DND-41 (cell line): Measurements from ENCODE around the gene DEFB119.

Experiments used
- CTCF ChIP-seq: IDR thresholded peaks from 2 replicates; pipeline ENCODE4 v1.5.1; 2012; ENCODE audit warnings: borderline replicate concordance, low read length, moderate library complexity, mild to moderate bottlenecking; ENCODE audit not compliant: poor library complexity, severe bottlenecking; ENCODE audit errors: extremely low read depth
- EZH2 ChIP-seq: IDR thresholded peaks from 3 replicates; pipeline ENCODE4 v1.6.1; 2012; ENCODE audit warnings: borderline replicate concordance, low read depth, mild to moderate bottlenecking, moderate library complexity, low read length, inconsistent platforms; ENCODE audit not compliant: severe bottlenecking

- TF ChIP-seq CTCF (no peak), EZH2 (no peak)
Observed at GRCh38 chr20:31390490-31390889, at the start of gene DEFB119.
